ENCODE measurements around the gene VCAM1. TPM values are rescaled to one million over a fixed set of nuclear protein-coding genes. Genes with fewer than 3 reads are reported as not detected.

The VCAM1 gene, protein sequence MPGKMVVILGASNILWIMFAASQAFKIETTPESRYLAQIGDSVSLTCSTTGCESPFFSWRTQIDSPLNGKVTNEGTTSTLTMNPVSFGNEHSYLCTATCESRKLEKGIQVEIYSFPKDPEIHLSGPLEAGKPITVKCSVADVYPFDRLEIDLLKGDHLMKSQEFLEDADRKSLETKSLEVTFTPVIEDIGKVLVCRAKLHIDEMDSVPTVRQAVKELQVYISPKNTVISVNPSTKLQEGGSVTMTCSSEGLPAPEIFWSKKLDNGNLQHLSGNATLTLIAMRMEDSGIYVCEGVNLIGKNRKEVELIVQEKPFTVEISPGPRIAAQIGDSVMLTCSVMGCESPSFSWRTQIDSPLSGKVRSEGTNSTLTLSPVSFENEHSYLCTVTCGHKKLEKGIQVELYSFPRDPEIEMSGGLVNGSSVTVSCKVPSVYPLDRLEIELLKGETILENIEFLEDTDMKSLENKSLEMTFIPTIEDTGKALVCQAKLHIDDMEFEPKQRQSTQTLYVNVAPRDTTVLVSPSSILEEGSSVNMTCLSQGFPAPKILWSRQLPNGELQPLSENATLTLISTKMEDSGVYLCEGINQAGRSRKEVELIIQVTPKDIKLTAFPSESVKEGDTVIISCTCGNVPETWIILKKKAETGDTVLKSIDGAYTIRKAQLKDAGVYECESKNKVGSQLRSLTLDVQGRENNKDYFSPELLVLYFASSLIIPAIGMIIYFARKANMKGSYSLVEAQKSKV
- total RNA-seq (1 to 10 TPM; 3.5 to 4.0 TPM), polyA plus RNA-seq (0.51 TPM)

DNA sequence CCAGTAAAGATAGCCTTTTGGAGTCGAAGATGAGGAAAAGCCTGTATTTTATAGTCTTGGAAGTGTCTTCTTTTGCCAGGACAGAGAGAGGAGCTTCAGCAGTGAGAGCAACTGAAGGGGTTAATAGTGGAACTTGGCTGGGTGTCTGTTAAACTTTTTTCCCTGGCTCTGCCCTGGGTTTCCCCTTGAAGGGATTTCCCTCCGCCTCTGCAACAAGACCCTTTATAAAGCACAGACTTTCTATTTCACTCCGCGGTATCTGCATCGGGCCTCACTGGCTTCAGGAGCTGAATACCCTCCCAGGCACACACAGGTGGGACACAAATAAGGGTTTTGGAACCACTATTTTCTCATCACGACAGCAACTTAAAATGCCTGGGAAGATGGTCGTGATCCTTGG is at the start of gene VCAM1:
VCAM1 (plus strand) TSS at position 253 of the 400 bp plus-strand sequence; CDS start at position 372, 119 bp downstream.
- no peak within 1 kb of the TSS for H3K4me3 ChIP-seq (ENCODE audit: low read length)
- POLR2A ChIA-PET, result interaction anchor here (0.6 kb wide), 1 partner anchor 29 kb away, joined by 3 read pairs; no protein-coding TSS in a partner anchor
- H3K4me3 Mint-ChIP-seq, result peak within 1 kb of the TSS; percentile 0 to 85 (median 53)

DNA sequence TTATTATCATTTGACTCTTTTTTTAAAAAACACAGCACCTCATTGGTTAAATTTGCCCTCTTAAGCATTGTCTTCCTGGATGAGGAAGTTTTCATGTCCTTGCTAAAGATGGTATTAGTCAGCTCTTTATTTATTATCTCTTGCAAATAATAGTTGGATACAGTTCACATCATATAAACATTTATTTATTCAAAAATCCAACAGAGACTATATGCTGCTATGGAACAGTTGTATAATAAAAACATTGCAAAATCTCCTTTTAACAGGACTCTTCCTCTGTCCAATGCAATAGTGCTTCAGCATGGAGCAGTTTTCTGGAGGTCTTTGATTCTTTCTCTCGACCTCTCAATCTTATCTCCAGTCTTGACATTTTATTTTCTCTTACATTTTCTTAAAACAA is 49.5 kb upstream of the VCAM1 start:
- no peak for DNase-seq
- Histone ChIP-seq H3K27ac (ENCODE audit: low read depth, low read length) (no peak overlapping the region), H3K4me1 (ENCODE audit: insufficient read depth, low read length) (no peaks in the 10 kb centered on the region), H3K27me3 (ENCODE audit: insufficient read depth, low read length, poor library complexity, severe bottlenecking) (no peaks in the 10 kb centered on the region), H3K36me3 (ENCODE audit: insufficient read depth, low read length) (no peaks in the 10 kb centered on the region), H3K4me3 (ENCODE audit: low read length) (no peak overlapping the region), H3K9me3 (ENCODE audit: low read length) (no peaks in the 10 kb centered on the region)
- Mint-ChIP-seq H3K4me3 (no peak overlapping the region), H3K36me3 (no peaks in the 10 kb centered on the region), H3K27ac (no peak overlapping the region), H3K27me3 (no peaks in the 10 kb centered on the region), H3K4me1 (no peaks in the 10 kb centered on the region), H3K9me3 (peaks cover 0 to 10% (median 5%) of the 10 kb centered on the region in 5 donors)
- ChIA-PET POLR2A (no interaction called here), CTCF (no interaction called here)

More for the DNA sequence above, at the start of gene VCAM1:
- Mint-ChIP-seq H3K27me3 (peaks cover 0 to 9% of the 10 kb centered on the region in 2 donors), H3K9me3 (no peaks in the 10 kb centered on the region), H3K4me1 (peaks cover 6 to 30% (median 17%) of the 10 kb centered on the region in 3 donors), H3K36me3 (no peaks in the 10 kb centered on the region), H3K27ac (peak within 1 kb of the TSS in 6 of 8 donors; percentile 35 to 90 (median 56))
- CTCF ChIA-PET, result no interaction called here
- H3K27ac ChIP-seq (ENCODE audit: low read depth, low read length), result no peak within 1 kb of the TSS
- no peaks in the 10 kb centered on the region for H3K4me1 ChIP-seq (ENCODE audit: insufficient read depth, low read length)
- H3K36me3 ChIP-seq (ENCODE audit: insufficient read depth, low read length), result no peaks in the 10 kb centered on the region
- H3K27me3 ChIP-seq (ENCODE audit: insufficient read depth, low read length, poor library complexity, severe bottlenecking), result no peaks in the 10 kb centered on the region
- no peak for DNase-seq
- no peaks in the 10 kb centered on the region for H3K9me3 ChIP-seq (ENCODE audit: low read length)

DNA sequence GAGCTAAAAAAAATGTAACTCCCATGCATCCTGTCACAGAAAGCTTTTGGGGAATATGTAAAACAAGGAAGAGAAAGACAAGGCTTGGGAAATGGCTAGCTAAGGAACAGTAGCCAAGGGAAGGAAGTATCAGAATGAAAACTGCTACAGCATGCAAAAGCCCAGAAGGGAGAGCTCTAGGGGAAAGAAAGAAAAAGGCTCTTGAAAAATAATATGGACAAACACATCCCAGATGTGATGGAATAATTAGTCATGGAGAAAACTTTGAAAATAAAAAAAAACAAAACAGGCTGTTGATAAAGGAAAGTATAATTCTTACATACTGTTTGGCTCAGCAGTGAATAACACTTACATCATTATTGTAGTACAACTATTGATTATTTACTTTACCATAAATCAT is 47.9 kb upstream of the VCAM1 start:
- Histone ChIP-seq H3K27ac (ENCODE audit: low read depth, low read length) (no peak overlapping the region), H3K36me3 (ENCODE audit: insufficient read depth, low read length) (no peaks in the 10 kb centered on the region), H3K27me3 (ENCODE audit: insufficient read depth, low read length, poor library complexity, severe bottlenecking) (no peaks in the 10 kb centered on the region), H3K9me3 (ENCODE audit: low read length) (no peaks in the 10 kb centered on the region), H3K4me3 (ENCODE audit: low read length) (no peak overlapping the region), H3K4me1 (ENCODE audit: insufficient read depth, low read length) (no peaks in the 10 kb centered on the region)
- POLR2A ChIA-PET, result no interaction called here
- Mint-ChIP-seq H3K9me3 (peaks cover 0 to 10% (median 4%) of the 10 kb centered on the region in 5 donors), H3K36me3 (no peaks in the 10 kb centered on the region), H3K4me3 (no peak overlapping the region), H3K4me1 (no peaks in the 10 kb centered on the region), H3K27me3 (no peaks in the 10 kb centered on the region), H3K27ac (no peak overlapping the region)
- CTCF ChIA-PET, result no interaction called here
- no peak for DNase-seq

DNA sequence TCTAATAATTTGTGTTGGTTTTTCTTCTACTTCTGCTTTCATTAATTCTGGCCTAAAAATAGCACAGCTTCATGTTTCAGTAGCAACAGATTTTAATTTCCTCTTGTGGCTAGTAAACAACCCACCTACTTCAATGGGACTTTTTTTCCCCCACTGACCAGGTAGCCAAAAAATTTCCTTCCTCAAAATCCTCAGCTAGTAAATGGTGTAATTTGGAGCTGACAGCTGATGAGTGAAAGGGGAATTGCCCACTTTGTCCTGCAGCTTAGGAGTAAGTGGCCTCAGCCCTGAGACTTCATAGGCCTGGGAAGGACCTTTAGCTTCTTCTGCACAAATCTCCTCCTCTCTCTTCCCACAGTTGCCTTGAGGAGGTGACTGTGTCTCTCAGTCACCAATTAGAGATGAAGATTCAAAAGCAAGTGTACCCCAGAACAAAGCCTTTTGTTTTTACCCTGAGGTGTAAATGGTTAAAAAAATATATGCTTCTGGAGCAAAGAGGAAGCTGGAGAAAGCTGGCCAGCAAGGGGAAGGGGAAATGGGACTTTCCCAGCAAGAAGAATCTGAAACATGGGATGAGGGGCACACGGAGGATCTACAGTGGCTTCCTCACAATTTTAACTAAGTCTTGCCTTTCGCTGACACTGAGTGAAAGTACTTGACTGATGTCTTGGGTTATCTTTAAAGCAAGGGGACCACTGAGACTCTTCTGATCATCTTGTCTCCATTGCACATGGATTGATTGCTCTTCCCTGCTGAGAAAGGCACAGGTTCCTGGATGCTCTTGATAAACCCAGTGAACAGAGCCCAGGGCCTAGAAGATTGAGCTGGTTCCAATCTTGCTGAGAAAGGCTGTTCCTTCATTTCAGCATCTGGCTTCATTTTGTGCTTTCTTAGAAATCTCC is 35.8 kb upstream of the VCAM1 start:
- DNase-seq, result no peak
- no peak overlapping the region for H3K27ac ChIP-seq (ENCODE audit: low read depth, low read length)
- no peaks in the 10 kb centered on the region for H3K27me3 ChIP-seq (ENCODE audit: insufficient read depth, low read length, poor library complexity, severe bottlenecking)
- Mint-ChIP-seq H3K4me1 (no peaks in the 10 kb centered on the region), H3K27me3 (peaks cover 0 to 3% of the 10 kb centered on the region in 2 donors), H3K4me3 (no peak overlapping the region), H3K27ac (no peak overlapping the region), H3K9me3 (peaks cover 0 to 10% (median 5%) of the 10 kb centered on the region in 5 donors), H3K36me3 (peaks cover 0 to 3% (median 0%) of the 10 kb centered on the region in 3 donors)
- H3K9me3 ChIP-seq (ENCODE audit: low read length), result no peaks in the 10 kb centered on the region
- CTCF ChIA-PET, result no interaction called here
- H3K36me3 ChIP-seq (ENCODE audit: insufficient read depth, low read length), result no peaks in the 10 kb centered on the region
- H3K4me3 ChIP-seq (ENCODE audit: low read length), result no peak overlapping the region
- POLR2A ChIA-PET, result no interaction called here
- H3K4me1 ChIP-seq (ENCODE audit: insufficient read depth, low read length), result no peaks in the 10 kb centered on the region

DNA sequence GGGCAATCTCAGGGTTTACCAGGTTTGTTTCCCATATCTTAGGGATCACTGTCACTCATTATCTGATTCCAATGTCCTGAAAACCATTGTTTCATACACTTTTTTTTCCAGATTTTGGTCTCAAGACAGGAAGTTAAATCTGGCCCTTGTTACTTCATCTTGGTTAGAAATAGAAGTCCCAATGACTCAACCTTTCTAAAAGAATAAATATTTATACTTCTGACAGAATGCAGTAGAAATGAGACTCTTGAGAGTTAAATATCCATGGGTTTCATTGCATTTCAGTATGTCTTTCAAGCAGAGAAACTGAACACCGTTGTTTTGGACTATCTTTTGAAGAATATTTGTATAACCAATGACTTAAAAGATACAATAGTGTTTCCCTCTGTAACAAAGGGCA is 19.8 kb upstream of the VCAM1 start:
- Mint-ChIP-seq H3K27ac (no peak overlapping the region), H3K27me3 (peaks cover 18 to 28% of the 10 kb centered on the region in 2 donors), H3K36me3 (no peaks in the 10 kb centered on the region), H3K4me3 (no peak overlapping the region), H3K9me3 (peaks cover 0 to 22% (median 9%) of the 10 kb centered on the region in 5 donors), H3K4me1 (no peaks in the 10 kb centered on the region)
- no peak for DNase-seq
- CTCF ChIA-PET, result no interaction called here
- Histone ChIP-seq H3K4me3 (ENCODE audit: low read length) (no peak overlapping the region), H3K27me3 (ENCODE audit: insufficient read depth, low read length, poor library complexity, severe bottlenecking) (no peaks in the 10 kb centered on the region), H3K4me1 (ENCODE audit: insufficient read depth, low read length) (no peaks in the 10 kb centered on the region), H3K36me3 (ENCODE audit: insufficient read depth, low read length) (no peaks in the 10 kb centered on the region), H3K9me3 (ENCODE audit: low read length) (no peaks in the 10 kb centered on the region), H3K27ac (ENCODE audit: low read depth, low read length) (no peak overlapping the region)
- POLR2A ChIA-PET, result no interaction called here

DNA sequence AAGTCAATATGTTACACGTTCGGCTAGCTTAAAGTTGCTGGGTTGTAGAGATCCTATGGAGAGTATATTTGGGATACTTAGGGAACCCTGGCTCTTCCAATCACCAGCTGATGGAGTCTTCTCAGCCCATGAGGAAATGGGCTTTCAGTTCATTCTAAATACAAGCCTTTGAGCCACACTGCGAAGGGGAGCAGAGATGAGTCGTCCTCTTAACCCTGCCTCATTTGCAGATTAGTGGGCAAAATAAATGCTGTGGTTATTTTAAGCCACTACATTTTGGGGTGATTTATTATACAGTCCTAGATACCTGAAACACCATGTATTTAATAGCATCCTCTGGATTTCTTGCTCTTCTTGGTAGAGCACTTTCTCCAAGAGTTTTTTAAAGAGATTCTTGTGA is 19.0 kb upstream of the VCAM1 start:
- Mint-ChIP-seq H3K27ac (no peak overlapping the region), H3K27me3 (peaks cover 18 to 28% of the 10 kb centered on the region in 2 donors), H3K36me3 (no peaks in the 10 kb centered on the region), H3K4me1 (no peaks in the 10 kb centered on the region), H3K9me3 (peaks cover 0 to 14% (median 5%) of the 10 kb centered on the region in 5 donors), H3K4me3 (no peak overlapping the region)
- no peaks in the 10 kb centered on the region for H3K27me3 ChIP-seq (ENCODE audit: insufficient read depth, low read length, poor library complexity, severe bottlenecking)
- H3K4me3 ChIP-seq (ENCODE audit: low read length), result no peak overlapping the region
- CTCF ChIA-PET, result no interaction called here
- H3K4me1 ChIP-seq (ENCODE audit: insufficient read depth, low read length), result no peaks in the 10 kb centered on the region
- no peak for DNase-seq
- H3K9me3 ChIP-seq (ENCODE audit: low read length), result no peaks in the 10 kb centered on the region
- no peaks in the 10 kb centered on the region for H3K36me3 ChIP-seq (ENCODE audit: insufficient read depth, low read length)
- POLR2A ChIA-PET, result no interaction called here
- no peak overlapping the region for H3K27ac ChIP-seq (ENCODE audit: low read depth, low read length)

DNA sequence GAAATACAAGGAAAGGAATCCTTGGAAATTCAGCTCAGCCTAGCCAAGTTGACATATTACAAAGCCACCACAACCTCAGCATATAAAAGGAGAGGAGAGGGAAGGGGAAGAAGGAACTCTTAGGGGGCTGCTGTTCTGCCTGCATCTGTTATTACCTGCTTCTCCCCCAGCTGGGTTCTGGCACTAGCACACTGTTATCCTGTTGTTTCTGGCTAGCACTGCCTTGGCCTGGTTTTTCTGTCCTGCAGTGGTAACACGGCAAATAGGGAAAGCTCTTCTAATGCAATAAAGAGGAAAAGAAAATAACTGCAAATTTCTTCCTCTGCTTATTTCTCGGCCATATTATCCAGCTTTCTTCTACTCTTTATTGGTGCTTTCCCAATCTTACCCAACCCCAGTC is 16.5 kb upstream of the VCAM1 start:
- Mint-ChIP-seq H3K4me3 (no peak overlapping the region), H3K27me3 (peaks cover 16 to 28% of the 10 kb centered on the region in 2 donors), H3K4me1 (no peaks in the 10 kb centered on the region), H3K9me3 (peaks cover 0 to 7% (median 3%) of the 10 kb centered on the region in 5 donors), H3K27ac (no peak overlapping the region), H3K36me3 (no peaks in the 10 kb centered on the region)
- Histone ChIP-seq H3K9me3 (ENCODE audit: low read length) (no peaks in the 10 kb centered on the region), H3K4me3 (ENCODE audit: low read length) (no peak overlapping the region), H3K4me1 (ENCODE audit: insufficient read depth, low read length) (no peaks in the 10 kb centered on the region), H3K27me3 (ENCODE audit: insufficient read depth, low read length, poor library complexity, severe bottlenecking) (no peaks in the 10 kb centered on the region), H3K27ac (ENCODE audit: low read depth, low read length) (no peak overlapping the region), H3K36me3 (ENCODE audit: insufficient read depth, low read length) (no peaks in the 10 kb centered on the region)
- CTCF ChIA-PET, result no interaction called here
- no peak for DNase-seq
- POLR2A ChIA-PET, result no interaction called here

All from CD8-positive, alpha-beta memory T cell (primary cell).